HG02943 (cell line): ENCODE measurements around the gene LONP1.
"Not testable (repeated sequence)": the region's sequence is repeated elsewhere in the genome, so short reads cannot be mapped to it uniquely, and the experiment has no call there.

Experiments used
- ATAC-seq: cut with Tn5 transposase; IDR thresholded peaks from one replicate; pipeline ENCODE4 v1.9.1; 2021; ENCODE audit warnings: mild to moderate bottlenecking, low read depth, moderate library complexity; ENCODE audit not compliant: unreplicated experiment

The LONP1 gene

DNA sequence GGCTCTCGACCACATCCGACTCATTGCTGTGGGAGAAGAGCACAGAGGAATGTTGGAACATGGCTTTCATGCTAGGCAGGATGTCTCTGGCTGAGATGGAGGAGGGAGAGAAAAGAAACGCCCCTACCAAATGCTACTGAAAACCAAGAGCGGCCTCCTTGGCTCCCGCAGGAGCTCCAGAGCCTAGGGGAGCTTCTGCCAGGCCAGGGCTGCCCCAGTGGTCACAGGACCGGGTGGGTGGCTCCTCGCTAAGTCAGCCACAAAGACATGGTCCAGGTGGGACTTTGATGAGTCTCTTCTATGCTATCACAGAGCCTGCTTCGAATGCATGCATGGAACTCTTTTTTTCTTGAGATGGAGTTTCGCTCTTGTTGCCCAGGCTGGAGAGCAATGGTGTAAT, 6.7 kb downstream of the LONP1 start:
- no peak for ATAC-seq

DNA sequence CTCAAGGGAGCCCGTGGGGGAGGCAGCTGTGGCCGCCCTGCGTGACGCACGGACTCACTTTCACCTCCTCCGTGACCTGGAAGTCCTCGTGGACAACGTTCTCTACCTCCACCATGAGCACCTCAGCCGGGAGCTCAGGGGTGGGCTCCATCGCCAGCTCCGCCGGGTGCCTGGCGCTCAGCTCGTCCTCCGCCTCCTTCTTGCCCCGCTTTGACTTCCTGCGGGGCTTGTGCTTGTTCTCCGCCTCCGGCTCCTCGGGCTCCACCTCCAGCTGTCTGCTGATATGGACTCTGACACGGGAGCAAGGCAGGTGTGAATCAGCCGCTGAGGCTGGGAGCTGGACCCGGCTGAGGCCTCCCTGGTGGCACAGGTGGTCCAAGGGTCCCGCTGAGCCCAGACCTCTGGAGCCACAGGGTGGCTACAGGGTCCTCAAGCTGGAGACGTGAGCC, 8.2 kb downstream of the LONP1 start:
- ATAC-seq = no peak

- no peak for ATAC-seq
These were observed 8.9 kb downstream of the LONP1 start for GRCh38 chr19:5711025-5711424.

DNA sequence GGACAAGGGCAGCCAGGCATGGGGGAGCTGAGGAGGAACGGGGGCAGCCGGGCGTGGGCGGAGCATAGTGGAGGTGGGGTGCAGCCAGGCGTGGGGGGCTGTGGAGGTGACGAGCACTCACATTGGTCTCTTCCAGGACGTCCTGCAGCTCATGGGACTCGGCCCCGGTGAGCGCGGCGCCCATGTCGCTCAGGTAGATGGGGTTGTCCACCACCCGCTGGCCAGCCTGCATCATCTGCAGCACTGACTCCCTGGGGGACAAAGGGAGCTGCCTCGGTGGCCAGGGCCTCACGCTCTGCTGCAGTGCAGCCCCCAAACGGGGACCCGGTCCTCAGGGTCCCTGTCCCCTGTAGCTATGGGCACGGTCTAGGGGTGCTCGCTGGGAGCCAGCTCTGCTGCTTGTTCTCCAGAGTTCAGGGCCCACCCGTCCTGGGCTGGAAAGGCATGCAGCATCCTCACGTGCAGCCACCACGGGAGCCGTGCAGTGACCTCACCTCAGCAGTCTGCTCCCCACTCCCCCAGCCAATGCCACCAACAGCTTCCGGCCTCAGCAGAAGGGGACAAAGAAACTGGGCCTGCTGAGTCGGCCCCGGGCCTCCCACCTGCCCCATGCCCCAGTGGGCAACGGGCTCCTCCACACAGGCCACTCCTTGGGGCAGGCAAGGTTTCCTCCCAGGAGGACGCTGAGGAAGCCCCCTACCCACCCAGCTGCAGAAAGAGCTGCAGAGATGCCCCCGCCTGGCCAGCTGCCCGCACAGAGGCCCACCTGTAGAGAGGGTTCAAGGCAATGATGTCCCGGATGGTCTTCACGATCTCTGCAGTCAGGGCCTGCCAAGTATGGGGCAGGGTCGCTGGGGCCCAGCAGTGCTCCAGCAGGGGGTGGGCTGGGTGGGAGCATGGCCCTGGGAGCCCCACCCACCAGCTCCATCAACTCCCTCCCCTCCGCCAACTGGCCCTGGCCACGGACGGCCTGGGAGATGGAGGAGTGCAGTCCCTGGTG, 12.1 kb downstream of the LONP1 start:
- ATAC-seq = no peak

GRCh38 chr19:5706876-5707573, 12.9 kb downstream of the LONP1 start:
- ATAC-seq = no peak

- no peak for ATAC-seq
These were observed 14.4 kb downstream of the LONP1 start for GRCh38 chr19:5705552-5705951.

DNA sequence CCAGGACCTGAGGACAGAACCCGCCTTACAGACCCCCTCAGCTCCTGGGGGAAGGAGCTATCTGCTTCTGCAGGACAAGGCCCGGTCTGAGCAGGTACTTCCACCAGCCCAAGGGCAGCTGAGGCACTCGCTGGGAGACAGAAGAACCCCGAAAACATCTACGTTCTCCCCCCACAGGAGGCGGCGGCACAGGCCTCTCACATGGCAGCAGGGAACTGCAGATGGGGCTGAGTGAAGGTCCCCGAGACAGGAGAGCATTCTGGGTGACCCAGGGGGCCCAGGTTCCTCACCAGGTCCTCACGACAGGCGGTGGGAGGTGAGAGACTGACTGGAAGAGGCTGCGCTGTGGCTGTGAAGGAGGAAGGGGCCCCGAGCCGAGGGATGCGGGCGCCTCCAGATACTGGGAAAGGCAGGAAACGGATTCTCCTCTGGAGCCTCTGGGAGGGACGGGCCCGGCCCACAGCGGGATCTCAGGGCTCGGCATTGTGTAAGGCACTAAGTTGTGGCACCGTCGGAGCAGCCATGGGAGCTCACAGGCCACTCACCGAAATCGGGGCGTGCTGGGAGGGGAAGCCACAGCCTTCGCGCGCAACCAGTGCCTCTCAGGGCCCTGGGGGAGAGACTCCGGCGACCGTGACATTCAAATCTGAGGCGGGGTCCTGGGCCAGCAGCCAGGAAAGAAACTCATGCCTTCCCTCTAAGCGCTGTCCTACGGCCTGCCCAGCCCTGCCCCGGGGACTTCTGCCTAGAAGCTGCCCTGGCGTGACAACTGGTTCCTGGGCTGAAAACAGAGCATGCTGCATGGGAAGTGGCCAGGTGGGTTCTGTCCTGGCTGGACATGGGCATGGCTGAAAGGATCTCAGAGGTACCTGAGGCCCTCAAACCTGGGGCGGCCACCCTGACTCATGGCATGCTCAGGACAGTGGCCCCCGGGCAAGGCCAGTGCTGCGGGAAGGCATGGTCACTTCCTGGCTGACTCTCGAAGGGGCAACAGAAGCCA, 15.8 kb downstream of the LONP1 start:
- ATAC-seq = no peak

DNA sequence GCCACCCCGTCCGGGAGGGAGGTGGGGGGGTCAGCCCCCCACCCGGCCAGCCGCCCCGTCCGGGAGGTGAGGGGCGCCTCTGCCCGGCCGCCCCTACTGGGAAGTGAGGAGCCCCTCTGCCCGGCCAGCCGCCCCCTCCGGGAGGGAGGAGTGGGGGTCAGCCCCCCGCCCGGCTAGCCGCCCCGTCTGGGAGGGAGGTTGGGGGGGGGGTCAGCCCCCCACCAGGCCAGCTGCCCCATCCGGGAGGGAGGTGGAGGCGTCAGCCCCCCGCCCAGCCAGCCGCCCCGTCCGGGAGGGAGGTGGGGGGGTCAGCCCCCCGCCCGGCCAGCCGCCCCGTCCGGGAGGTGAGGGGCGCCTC, 17.9 kb downstream of the LONP1 start:
- not testable (repeated sequence) for ATAC-seq

DNA sequence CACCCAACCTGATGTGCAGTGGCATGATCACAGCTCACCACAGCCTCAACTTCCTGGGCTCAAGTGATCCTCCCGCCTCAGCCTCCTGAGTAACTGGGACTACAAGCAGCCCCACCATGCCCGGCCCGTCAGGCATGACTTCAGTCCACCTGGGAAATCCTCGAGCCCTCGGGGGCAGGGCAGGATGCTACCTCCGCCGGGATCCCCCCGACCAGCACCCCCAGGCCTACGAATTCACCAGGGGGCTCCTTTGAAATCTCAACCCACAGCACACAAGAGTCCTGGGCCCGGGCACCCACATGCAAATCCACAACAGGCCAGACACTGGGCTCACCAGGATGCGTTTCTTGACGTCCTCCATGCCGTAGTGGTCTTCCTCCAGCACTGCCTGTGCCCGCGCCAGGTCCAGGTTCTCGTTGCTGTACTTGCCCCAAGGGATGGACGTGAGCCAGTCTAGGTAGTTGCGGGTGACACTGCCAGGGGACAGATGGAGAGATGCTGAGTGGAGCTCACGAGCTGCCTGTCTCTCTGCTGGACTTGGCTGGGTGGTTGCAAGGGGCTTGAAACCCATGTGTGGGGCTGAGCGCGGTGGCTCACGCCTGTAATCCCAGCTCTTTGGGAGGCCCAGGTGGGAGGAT, 19.4 kb downstream of the LONP1 start:
- ATAC-seq = no peak

GRCh38 chr19:5698635-5699422, 21.1 kb downstream of the LONP1 start:
- no peak for ATAC-seq

- no peak for ATAC-seq
These were observed 21.9 kb downstream of the LONP1 start for GRCh38 chr19:5697890-5698634.

DNA sequence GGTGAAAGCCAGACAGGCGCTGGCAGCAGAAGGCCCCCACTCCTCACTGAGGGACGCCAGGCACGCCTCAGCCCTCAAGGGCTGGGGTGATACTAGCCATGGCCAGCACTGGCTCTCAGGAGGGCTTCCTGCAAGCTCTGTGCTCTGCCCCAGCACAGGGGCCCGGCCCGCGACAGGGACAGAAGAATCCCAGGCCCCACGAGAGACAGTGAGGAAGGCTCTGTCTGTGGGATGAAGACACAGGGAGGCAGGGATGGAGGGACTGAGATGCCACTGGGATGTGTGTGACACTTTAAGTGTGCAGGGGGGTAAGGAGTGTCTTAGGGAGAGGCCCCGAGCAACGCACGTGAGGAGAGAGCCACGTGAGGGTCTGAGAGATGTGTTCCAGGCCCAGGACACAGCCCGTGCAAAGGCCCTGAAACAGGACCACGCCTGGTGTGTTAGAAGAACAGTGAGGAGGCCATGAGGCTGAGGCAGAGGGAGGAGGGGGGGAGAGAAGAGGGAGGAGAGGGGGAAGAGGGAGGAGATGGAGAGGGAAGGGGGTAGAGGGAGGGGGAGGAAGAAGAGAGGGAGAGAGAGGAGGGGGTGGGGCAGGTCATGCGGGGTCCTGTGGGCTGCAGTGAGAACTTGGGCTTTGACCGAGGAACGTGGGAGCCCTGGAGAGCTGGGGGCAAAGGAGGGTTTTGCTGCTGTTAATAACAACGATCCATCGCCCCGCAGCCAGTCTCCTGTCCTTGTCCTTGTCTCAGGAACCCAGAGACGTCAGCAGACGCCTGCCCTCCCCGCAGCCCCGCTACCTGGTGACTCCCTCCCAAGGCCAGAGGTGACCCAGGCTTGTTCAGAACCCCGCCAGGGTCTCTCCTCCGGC, 22.7 kb downstream of the LONP1 start:
- no peak for ATAC-seq

DNA sequence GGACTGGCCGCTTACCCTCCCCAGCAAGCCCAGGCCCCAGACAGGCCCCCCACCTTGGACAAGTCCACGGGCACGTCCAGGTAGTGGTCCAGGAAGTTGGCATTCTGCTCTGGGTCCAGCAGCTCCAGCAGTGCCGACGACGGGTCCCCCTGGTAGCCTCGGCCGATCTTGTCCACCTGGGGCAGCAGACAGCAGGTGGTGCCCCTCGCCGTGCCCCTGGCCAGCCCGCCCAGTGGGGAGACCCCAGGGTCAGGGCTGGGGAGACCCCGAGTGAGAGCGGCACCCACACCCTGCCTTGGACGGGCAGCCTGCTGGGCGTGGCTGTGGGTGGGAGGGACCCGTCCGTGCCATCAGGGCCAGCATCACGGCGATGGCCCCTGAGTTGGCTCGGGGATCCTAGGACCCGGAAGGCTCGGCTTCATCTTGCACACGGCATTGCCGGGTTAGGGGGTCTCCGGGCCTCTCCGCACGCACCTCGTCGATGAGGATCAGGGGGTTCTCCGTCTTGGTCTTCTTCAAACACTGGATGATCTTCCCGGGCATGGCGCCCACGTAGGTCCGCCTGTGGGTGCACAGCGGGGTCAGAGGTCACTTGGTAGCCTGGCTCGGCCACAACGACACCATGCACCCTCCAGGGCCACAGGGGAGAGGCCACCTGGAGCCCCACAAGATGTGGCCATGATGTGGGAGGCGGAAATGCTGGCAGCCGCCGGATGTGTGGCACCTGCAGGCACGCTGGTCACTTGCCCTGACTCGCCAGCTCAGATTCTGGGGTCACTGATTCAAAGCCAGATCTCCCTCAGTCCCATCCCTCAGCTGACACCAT, 23.5 kb downstream of the LONP1 start:
- ATAC-seq = no peak

DNA sequence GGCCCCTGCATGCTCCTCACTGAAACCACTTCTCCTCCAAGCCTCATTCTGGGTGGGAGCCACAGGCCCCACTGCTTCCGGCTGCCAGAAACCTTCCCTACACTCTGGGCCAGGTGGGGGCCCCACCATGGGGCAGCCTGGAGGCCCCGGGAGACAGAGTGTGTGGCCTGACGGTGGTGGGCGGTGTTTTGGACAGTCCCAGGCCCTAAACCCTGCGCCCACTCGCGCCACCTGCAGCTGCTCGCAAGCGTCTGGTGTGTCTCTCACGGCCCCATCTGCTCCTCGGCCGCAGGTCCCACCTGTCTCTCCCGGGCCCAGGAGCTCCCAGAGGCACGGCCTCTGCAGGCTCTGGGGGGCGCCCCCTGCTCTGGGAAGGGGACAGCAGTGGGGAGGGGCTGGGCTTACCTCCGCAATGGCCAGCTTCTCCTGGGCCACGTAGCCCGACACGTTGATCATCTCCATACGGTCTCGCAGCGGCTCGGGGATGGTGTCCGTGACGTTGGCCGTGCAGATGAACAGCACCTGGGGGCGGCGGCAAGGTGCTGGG, 24.2 kb downstream of the LONP1 start:
- ATAC-seq = no peak

GRCh38 chr19:5694956-5695648, 24.8 kb downstream of the LONP1 start:
- ATAC-seq = no peak
